GM13977 (cell line): ENCODE results near the gene MBP.

Experiments used
- DNase-seq: peaks from one replicate; pipeline ENCODE4 v3.0.0; 2012; ENCODE audit warnings: low spot score
- in situ Hi-C: fragments of 300-500 bp; cut with MboI; formaldehyde crosslinking; loops from one replicate; pipeline ENCODE4 v1.12.0; 2022; ENCODE audit warnings: low sequenced_read_pairs, low pct_unique_long_range_greater_than_20kb, mixed read lengths, inconsistent platforms; ENCODE audit not compliant: unreplicated experiment
- TF ChIP-seq, protein P1 (sequence below): IDR thresholded peaks from 2 replicates; pipeline ENCODE4 v1.5.1; 2012; ENCODE audit warnings: mild to moderate bottlenecking, control low read depth; ENCODE audit not compliant: insufficient read depth; ENCODE audit errors: extremely low read depth, missing control alignments

Gene MBP

DNA sequence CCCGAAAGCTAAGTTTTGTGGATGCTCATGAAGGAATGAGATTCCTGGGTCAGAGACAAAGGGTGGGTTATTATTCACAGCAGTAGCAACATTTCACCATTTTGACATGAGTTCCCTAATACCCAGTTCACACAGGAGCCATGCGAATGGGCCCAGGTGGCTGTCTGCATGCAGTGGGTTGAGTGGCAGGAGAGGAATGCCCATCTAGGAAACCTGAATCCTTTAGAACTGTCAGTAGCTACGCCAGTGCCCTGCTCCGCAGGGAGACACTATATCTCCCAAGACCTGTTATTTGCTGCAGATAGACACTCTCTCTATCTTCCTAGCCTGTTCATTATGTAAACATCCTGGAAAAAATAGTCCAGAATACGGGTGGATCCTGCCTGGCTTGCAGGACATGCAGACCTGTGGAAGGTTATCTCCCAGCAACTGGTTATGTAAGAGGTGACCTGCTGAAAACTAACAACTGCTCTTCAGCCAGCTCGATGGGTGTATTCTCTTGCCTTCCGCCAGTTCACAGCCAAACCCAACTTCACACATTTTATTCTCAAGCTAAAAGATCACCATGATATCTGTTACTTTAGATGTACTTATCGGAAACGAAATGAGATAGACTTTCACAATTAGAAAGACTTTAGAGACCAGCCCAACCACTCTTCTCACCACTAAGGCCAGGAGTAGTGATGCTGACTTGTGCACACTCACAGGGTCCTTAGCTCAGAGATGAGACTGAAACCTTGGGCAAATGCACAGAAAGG is 59.1 kb downstream of the MBP start:
- TF ChIP-seq, protein P1, sequence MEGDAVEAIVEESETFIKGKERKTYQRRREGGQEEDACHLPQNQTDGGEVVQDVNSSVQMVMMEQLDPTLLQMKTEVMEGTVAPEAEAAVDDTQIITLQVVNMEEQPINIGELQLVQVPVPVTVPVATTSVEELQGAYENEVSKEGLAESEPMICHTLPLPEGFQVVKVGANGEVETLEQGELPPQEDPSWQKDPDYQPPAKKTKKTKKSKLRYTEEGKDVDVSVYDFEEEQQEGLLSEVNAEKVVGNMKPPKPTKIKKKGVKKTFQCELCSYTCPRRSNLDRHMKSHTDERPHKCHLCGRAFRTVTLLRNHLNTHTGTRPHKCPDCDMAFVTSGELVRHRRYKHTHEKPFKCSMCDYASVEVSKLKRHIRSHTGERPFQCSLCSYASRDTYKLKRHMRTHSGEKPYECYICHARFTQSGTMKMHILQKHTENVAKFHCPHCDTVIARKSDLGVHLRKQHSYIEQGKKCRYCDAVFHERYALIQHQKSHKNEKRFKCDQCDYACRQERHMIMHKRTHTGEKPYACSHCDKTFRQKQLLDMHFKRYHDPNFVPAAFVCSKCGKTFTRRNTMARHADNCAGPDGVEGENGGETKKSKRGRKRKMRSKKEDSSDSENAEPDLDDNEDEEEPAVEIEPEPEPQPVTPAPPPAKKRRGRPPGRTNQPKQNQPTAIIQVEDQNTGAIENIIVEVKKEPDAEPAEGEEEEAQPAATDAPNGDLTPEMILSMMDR = no peak
- in situ Hi-C loops = no loop called here
- no peak for DNase-seq

DNA sequence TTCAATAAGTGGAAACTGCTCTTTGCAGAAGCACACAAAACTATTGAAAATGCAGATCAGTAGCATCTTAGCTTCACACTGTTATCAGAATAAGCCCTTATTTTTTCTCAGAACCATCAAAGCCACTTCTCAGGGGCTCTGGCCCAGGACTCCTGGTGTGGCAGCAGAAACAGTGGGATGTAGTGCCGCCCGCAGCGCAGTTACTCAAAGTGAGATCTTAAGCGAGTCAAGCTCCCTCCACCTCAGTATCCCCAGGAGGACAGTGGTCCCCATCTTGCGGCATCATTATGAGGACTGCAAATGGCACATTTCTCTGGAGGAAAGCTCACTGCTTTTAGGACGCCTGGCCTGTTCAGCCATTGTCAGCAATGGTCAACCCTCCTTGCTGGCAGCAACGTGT is 60.0 kb downstream of the MBP start:
- DNase-seq = no peak
- TF ChIP-seq, protein P1 = no peak
- in situ Hi-C loops = no loop called here

DNA sequence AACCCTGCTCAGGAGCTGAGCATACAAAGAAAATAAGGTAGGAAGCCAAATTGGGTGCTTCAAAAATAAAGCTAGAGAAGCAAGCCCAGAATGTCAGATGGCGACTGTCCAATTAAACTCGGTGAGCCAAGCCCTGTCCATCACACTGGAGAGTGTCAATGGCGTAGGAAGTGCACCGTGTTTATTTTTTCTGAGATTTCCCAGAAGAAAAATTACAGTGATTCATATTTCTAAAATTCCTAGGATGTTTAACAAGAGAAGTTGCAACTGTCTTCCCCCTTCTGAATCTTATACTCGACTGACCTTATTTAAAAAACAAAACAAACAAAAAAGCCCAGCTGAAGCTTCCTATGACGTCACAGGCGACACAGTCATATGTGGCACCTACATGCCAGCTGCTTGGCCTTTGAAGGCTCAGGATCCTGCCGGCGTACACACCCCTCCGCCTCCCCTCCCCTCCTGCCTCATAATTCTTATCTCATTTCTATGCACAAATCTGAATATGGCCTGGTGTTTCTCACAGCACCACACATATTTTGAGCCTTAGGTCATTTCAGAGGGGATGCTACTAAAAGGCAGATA is 60.8 kb downstream of the MBP start:
- no peak for DNase-seq
- in situ Hi-C loops = no loop called here
- TF ChIP-seq, protein P1 = no peak

DNA sequence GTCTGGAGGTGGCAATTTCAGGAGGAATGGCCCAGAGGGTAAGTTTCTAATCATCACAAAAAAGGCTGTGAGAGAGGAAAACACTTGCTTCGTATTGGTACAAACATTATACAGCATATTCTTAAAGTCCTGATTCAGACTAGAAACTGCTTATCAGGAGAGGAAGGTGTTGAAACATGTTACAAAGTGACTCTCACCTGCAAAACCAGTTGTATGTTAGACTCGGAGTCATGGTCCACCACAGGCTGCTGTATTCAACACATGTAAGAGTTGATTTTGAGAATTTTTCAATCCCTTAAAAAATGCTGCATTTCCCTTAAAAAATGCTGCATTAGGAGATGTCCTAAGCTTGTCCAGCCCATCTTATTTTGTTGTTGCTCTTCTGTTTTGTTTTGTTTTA is 61.5 kb downstream of the MBP start:
- TF ChIP-seq, protein P1 = no peak
- no peak for DNase-seq
- in situ Hi-C loops = no loop called here

DNA sequence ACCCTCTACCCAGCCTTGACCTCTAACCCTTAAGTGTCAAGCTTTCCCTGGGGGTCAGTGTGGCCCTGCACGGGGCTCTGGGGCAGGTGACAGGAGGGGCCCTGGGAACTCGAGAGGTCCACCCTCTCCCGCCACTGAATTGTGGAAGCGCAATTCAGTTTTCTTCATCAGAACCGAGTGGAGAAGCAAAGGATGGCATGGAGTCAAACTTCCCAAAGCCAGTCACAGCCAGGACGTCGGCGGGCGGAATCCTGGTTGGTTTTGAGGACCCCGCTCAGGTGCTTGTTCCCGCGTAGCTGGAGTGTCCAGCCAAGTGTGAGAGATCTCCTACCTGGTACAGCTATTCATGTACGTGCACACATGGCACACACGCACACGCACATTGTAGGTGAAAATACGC is 62.0 kb downstream of the MBP start:
- no peak for DNase-seq
- TF ChIP-seq, protein P1 = no peak
- in situ Hi-C loops = no loop called here

DNA sequence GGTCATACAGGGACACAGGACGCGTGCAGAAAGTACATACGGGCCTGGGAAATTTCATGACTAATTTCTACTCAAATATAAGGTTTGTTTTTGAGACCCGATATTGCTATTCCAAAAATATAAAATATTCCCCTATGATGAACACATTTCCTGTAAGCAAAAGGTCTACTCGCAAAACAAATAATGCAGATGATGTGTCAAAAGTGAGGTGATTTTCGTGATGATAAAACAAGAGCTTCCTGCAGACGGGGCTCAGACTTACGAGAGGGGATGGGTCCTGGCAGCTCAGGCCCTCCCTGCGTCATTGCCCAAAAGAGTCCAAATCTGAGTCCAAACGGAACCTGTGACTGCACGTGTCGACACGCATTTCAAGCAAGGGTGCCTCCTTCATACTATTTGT is 62.7 kb downstream of the MBP start:
- no peak for DNase-seq
- TF ChIP-seq, protein P1 = no peak
- in situ Hi-C loops = loop anchor here (10.0 kb wide), 1 partner anchor 55 kb away; no protein-coding TSS in a partner anchor
